HG02610 (cell line): ENCODE results near the gene TROAP.
"Not testable (repeated sequence)": the region's sequence is repeated elsewhere in the genome, so short reads cannot be mapped to it uniquely, and the experiment has no call there.

Source experiments
- ATAC-seq: cut with Tn5 transposase; IDR thresholded peaks from one replicate; pipeline ENCODE4 v1.9.1; 2021; ENCODE audit warnings: mild to moderate bottlenecking, moderate library complexity; ENCODE audit not compliant: unreplicated experiment

TROAP gene

GRCh38 chr12:49327887-49328286 is 4.8 kb downstream of the TROAP start:
- no peak for ATAC-seq

DNA sequence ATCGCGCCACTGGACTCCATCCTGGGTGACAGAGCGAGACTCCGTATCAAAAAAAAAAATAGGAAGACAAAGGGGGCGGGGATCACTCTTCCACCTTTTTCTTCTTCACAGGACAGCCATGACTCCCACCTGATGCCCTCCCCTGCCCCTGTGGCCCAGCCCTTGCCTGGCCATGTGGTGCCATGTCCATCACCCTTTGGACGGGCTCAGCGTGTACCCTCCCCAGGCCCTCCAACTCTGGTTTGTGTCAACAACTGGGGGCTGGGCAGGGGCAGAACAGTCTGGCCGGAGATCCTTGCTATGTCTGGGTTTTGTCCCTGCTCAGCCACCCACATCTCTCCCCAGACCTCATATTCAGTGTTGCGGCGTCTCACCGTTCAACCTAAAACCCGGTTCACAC is 5.8 kb downstream of the TROAP start:
- ATAC-seq: no peak

GRCh38 chr12:49330032-49330619 is 7.1 kb downstream of the TROAP start:
- ATAC-seq: no peak

DNA sequence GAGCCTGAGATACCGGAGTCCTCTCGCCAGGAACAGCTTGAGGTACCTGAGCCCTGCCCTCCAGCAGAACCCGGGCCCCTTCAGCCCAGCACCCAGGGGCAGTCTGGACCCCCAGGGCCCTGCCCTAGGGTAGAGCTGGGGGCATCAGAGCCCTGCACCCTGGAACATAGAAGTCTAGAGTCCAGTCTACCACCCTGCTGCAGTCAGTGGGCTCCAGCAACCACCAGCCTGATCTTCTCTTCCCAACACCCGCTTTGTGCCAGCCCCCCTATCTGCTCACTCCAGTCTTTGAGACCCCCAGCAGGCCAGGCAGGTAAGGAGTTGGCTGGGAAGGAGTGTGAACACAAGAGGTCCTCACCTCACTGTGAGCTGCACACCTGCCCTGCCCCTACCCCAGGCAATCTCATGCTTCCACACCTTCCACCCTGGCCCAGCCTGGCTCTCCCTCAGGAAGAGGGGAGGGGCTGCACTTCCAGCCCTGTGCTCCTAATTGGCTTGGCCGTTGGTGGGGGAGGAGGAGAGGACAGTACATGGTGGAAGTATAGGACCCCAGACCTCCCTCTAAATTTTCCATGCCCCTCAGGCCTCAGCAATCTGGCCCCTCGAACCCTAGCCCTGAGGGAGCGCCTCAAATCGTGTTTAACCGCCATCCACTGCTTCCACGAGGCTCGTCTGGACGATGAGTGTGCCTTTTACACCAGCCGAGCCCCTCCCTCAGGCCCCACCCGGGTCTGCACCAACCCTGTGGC is 7.8 kb downstream of the TROAP start:
- ATAC-seq: no peak

DNA sequence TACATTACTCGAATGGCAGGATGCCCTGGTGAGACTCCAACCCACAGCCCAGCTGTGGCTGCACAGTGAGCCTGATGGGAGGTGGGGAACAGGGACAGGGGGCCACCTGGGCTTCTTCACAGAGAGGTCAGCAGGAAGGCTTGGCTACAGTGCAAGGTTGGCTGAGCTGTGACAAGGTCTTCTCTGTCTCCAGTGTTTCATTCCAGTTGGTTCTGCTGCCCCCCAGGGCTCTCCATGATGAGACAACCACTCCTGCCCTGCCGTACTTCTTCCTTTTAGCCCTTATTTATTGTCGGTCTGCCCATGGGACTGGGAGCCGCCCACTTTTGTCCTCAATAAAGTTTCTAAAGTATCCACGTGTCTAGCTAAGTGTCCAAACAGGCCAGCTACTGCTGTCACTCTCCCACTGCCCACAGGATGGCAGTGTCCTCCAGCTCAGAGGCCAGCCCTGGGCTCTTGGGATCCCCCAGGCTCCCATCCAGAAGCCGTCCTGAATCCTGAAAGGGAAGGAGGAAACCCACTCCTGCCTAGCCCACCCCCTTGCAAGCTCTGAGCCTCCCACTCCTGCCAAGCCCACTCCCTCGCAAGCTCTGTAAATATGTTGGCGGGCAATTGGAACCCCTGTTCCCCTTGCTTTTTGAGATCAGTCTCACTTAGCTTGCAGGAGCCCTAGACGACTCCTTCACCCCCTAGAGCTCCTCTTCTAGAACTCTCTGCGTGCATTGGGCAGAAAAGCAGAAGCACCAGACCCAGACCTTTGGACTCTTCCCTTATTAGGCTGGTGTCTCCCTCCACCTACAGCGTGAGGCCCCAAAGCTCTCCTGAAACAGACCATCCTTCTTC is 8.5 kb downstream of the TROAP start:
- ATAC-seq: no peak

DNA sequence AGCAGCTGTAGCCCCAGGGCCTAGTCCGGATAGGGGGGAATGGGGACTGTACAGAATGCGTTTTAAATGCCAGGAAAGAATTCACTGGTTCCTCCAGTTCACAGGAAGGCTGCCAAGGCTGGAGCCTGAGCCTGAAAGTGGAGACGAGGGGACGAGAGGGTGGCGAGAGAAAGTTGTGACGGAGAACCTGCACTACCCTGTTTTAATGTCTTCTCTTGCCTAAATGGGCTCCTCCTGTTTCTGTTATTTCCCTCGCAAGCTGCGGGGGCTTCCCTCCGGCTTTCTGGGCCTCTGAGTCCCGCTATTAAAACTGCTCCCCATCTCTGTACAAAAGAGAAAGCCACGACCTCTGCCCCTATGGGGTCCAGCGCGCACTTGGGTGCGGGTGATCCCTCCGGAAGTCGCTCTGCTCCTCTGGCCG is 9.4 kb downstream of the TROAP start:
- ATAC-seq: no peak

- no peak for ATAC-seq
Observed at GRCh38 chr12:49332891-49333371, 9.9 kb downstream of the TROAP start.

- not testable (repeated sequence) for ATAC-seq
Observed at GRCh38 chr12:49333778-49334177, 10.7 kb downstream of the TROAP start.

DNA sequence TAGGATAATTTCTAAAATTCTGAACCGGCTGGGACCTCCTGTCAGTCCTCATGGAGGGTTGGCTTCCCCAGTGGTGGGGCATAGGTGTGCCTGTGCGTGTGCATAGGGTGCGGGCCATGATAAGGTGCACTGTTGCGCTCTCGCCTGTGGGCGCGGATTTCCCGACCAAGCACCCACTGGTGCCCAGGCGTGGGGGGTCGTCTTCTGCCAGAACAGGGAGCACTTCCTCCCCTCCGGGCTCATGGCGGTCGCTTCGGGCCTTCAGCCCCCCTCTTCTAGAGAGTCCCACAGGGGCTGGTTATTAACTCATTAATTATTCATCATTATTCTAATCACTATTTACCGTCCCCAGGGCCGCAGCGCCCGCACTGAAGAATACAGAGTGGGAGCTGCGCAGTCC is 11.2 kb downstream of the TROAP start:
- ATAC-seq: no peak

DNA sequence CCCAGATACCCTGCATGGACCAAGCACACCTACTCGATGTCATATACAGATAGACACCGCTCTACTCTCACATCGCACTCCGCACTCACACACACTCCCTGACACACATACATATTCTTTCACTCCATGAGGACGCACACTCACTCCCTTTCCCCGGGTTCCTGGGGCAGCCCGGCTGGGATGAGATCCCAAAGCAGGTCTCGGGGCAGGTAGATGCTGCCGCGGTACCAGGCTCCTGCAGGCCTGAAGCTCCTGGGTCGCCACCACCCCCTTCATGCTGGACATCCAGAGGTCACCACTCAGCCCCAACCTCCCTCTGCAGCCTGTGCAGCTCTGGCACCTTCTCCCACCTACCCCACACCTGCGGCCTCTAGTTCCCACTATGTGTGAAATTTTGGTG is 11.6 kb downstream of the TROAP start:
- no peak for ATAC-seq

DNA sequence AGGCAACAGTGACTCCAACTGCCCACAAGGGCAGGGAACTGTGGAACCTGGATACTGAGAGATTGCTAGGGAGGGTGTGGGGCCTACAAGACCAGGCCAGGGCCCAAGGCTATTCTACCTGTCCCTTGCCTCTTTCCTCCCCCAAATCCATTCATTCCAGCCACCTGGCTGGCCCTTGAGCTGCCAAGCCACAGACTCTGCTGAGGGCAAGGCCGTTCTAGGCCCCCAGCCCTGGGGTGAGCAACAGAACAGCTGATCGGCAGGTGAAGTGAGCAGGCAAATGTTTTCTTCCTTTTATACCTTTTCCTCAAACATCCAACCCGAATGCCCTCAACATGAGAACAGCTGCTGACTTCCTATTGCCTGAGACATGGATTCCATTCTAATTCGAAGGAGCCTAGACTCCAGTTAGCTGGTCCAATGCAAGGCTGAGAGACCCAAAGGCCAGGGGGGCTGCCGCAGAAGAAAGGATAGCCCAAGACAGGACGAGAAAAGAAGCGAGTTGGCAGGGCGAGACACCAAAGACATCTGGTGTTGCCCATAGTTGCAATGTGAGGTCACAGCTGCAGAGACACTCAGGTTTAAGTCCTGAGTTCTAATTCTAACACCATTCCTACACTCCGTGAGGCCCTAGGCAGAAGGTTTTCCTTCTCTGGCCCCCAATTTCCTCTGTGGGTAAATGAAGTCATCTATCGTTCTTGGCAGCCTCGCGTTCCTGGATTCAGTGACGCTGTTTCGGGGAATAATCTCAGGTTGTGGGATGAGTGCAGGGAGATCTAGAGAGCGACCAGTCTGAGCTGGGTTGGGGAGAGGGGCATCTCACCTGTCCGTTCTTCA is 12.3 kb downstream of the TROAP start:
- ATAC-seq: no peak

- no peak for ATAC-seq
Observed at GRCh38 chr12:49335955-49336644, 13.0 kb downstream of the TROAP start.

DNA sequence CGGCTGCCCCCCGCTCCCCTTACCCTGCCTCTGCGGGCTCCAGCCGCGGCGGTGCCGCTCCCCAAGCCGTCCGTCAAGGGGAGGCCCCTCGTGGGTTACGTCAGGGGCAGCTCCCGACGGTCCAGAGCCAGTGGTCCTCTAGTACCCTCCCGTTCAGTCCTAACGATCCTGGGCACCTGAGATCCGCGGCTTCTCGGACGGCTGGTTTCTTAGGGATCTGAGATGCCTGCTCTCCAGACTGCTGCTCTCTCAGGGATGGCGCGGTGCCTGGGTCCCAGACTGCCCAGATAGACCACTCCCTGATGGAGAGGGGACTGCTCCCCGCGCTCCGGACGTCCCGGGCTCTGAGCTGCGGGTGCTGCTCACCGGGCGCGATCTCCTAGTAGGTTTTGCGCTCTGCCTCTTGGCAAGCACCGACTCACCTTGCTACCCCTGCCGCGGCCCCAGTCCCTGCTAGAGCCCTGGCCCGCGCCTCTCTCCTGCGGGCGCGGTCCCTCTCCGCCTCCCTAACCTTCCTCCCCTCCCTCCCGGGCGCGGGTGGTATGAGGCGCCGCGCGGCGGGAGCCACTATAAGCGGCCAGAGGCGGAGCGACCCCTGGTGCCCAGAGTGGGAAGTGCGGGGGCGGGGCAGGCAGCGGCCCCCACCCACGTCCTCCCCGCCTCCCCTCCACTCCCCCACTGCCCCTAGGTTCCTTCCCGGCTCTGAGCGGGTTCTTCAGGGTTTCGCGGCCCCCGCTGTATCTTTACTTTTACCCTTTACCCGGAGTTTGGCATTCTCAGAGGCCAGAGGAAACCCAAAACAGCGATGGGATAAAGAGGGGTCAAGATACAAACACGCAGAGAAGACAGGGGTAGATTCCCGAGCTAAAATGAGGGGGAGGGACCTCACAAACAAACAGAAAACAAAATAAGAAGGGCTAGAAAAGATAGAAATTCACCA is 13.9 kb downstream of the TROAP start, which contains the start of gene C1QL4:
Gene C1QL4, minus strand, starts transcription at position 544 of the 940 bp plus-strand sequence. CDS start 711 bp downstream, outside the sequence.
- peak; percentile 59 for ATAC-seq

- no peak for ATAC-seq
Observed at GRCh38 chr12:49338830-49339463, 15.9 kb downstream of the TROAP start.

DNA sequence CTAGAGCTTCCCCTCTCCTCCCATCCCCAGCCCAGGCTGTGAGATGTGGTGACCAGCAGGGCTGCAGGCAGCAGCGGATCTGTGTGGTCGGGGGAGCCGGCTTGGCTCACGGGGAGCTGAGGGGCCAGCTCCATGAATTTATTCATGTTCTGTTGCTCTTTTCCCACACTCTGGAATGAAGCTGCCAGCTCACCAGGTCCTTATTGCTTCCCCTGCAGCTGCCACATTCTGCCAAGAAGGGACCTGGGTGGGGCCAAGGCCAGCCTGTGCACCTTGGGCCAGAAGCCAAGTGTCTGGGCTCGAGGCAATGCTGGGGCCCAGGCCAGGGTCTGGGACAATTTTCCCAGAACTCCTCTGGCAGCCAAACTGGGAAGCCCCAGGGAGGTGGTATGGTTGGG is 16.4 kb downstream of the TROAP start:
- no peak for ATAC-seq

- no peak for ATAC-seq
Observed at GRCh38 chr12:49340095-49340870, 17.2 kb downstream of the TROAP start.

DNA sequence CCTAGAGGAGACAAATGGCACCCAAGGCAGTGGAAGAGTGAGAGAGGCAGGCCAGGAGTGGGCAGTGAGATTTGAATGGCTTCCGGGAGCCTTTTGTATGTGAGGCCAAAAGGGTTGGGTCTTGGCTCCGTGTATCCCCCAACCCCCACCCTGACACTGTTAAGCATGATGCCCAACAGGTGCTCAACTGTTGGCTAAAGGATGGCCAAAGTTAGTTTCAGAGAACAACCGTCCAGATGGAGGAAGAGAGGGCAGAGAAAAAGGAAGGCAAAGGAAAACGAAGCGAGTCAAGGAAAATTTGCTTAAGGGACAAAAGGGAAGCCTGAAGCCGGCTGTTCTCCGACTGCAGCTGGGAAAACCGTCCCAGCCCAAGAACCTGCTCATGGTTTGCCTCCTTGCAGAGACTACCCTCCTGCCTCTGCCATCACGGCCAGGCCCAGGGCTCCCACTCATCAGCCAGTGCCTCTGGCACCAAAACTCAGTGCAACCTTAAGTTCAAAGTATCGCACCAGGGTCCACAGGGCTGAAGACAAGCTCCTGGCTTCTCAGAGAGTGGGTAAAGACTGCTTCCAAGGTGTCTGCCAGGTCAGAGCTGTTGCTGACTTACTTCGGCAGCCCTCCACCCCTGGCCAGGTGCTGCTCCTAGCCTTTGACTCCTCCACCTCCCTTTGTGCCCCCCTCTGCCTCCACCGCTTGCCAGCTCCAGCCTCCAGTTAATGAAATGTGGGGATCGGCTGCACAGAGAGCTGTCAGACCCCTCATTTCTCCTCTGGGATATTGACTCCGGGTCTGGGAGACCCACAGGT is 18.1 kb downstream of the TROAP start:
- no peak for ATAC-seq
